NCI-H345 treated with DMSO at 0.1 percent for 48 hours (cell line): ENCODE results near the gene TRIM31.
A peak's percentile ranks its signal among the peaks of the same experiment; 100 is the strongest.
"Not testable (repeated sequence)": the region's sequence is repeated elsewhere in the genome, so short reads cannot be mapped to it uniquely, and the experiment has no call there.

Experiments
- DNase-seq: peaks from one replicate; lab custom pipeline; 2025; ENCODE audit not compliant: unreplicated experiment; lab: John Stamatoyannopoulos, UW

Gene TRIM31

GRCh38 chr6:30149858-30150550 lies 37.1 kb upstream of the TRIM31 start:
- DNase-seq: no peak

- DNase-seq: no peak
These were observed 36.3 kb upstream of the TRIM31 start for GRCh38 chr6:30149234-30149633.

DNA sequence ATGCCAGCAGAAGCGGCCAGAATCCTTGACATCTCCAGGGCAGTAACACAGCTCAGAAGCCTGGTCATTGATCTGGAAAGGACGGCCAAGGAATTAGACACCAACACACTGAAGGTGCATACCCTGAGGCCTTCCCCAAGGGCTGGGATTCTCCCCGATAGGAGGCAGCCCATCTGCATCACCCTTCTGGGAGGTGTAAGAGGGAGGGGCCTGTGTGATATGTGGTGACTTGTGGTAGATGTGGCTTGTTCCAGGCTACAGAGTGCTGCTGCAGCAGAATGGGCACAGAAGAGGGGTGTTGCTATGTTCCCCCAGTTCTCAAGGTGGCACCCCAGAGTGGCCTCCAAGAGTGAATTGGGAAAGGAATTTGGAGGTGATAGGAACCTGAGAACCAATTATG lies 34.2 kb upstream of the TRIM31 start:
- no peak for DNase-seq

GRCh38 chr6:30145818-30146217 lies 32.9 kb upstream of the TRIM31 start:
- no peak for DNase-seq

- no peak for DNase-seq
These were observed 31.9 kb upstream of the TRIM31 start for GRCh38 chr6:30144811-30145210.

DNA sequence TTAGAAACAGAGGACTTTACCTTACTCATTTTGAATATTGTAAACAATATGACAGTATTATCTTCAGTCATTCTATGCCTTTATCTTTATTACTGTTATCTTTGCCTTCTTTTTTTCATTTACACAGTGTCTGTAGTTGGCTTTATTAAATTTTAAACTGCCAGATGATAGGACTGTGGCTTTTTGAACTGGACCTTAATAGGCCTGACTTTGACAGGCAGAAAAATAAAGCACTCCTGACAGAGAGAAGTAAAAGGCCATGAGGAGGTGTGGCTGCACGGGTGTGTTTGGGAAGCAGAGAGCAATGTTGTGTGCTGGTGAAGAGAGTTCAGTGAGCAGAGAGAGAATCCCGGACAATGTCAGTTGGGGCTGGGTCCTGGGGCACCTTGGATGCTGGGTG lies 30.9 kb upstream of the TRIM31 start:
- DNase-seq: no peak

- no peak for DNase-seq
These were observed 29.8 kb upstream of the TRIM31 start for GRCh38 chr6:30142665-30143064.

- not testable (repeated sequence) for DNase-seq
These were observed 27.4 kb upstream of the TRIM31 start for GRCh38 chr6:30140240-30140639.

GRCh38 chr6:30136570-30137286 lies 23.8 kb upstream of the TRIM31 start:
- no peak for DNase-seq

GRCh38 chr6:30135757-30136156 lies 22.9 kb upstream of the TRIM31 start, which contains the start of gene TRIM40:
Gene TRIM40, plus strand, starts transcription at chr6:30136140. Its CDS starts 897 bp downstream, at chr6:30137037.
- no peak for DNase-seq

- no peak for DNase-seq
These were observed 22.3 kb upstream of the TRIM31 start for GRCh38 chr6:30135147-30135546.

GRCh38 chr6:30131947-30132497 lies 19.1 kb upstream of the TRIM31 start:
- no peak for DNase-seq

DNA sequence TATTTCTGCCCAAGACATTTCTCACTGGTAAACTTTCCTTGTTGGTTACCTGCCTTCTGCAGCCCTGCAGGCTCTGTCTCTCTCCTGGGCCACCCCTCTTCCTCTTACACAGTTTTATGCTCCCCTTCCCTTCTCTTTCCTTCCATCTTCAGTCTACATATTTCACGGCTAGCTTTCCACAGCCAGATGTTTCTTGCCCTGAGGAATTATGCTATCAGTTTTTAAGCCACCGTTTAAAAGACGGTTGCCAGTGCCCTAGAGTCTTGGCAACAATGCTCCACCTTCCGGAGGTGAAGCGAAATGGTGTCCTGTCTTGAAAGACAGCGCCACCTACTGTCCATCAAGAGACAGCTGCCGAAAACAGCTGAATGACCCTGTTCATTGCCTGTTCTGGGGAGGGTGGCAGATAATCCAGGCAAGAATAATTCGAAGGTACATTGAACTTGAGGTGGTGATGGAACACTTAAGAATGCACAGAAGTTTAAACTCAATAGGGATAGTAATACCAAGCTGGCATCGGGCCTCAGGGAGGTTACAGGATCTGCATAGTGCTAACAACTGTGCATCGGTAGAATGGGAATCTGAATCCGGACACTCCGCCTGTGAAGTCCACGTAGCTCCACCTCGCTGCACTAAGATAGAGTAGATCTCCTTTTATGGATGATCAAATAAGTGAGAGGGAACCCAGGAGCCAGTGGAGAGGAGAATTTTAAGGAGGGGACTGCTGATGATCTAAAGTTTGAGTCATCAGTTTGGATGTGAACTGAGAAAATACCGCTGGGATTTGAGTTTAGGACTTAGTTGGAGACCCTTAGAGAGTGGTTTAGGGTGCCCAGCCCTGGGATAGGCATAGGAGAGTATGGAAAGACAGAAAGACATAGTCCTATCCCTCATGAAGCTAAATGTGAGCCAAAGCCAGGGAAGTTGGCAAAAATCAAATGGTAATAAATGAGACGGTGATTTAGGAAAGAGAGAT lies 18.3 kb upstream of the TRIM31 start:
- peak; percentile 71 for DNase-seq

GRCh38 chr6:30130179-30130679 lies 17.3 kb upstream of the TRIM31 start:
- DNase-seq: no peak

DNA sequence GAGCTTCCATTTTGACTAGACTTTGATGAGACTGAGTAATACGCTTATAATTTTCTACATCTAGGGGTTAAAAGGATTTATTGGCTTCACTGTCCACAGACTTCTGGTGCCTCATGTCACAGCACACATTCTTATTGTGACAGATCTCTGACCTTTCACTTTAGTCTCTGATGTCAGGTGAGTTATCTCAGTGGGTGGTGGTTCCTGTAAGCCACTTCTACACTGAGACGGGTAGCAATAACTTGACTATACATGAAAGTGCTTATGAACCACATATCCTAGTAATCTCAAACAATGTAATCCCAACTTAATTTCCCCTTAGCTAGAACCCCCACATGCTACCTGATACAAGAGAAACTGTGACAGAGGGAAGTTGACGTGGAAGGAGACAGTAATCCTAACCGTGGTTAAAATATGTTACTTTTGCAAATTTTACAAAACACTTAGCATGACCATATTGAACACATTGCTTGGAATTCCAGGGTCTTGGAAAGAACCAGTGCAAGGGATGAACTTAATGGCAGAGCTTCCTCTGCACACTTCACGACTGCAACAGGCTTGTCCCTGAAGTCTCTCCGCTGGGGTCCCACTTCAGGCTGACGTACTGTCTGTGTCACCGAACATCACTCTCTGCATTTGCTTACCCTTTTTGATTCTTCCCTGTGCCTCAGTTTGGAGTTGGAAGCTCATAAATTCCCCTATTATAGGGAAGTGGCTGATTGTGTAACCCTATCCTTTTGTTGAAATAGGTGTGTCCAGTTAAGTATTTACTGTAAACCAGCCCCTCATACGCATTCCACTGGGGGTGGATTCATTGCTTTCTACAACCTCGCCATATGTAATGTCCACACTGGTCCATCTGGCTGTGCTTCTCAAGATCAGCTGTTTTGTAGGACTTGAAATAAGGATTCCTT lies 16.6 kb upstream of the TRIM31 start:
- DNase-seq: no peak

DNA sequence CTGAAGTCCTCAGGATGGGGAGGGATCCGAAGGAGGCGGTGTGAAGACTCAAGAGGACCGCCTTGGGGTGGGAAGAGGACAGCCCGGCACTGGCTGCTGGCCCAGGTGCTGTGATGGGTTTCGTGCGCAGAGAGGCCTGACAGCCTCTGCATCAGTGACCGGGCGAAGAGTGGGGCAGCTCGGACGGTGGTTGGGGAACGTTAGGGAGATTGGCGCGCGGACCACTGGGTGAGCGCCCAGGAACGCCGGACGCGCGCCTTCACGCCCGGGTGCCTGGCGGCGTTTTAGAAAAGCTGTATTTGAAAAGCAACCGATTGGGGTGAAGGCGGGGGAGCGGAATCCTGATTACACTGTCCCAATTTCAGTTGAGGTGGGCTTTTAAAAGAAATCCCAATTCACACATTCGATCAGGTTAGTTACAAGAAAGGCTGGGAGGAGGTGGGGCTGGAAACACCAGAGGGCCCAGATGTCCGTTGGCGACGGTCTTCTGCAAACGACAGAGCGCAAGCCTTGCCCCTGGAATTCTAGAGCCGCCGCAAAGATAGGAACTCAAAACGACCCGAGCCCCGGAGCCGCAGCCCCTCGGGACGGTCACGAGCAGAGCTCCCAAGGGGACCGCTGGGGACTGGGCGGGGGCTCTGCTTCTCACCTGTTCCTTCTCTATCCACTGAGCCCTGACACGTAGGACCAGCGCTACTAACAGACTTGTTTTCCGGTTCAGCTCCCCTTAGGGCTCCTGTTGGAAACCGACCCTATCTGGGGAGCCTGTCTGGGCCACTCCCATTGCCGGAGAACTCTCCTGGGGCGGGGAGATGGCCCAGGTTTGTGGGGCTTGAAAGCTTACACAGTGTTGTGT lies 14.6 kb upstream of the TRIM31 start:
- no peak for DNase-seq

DNA sequence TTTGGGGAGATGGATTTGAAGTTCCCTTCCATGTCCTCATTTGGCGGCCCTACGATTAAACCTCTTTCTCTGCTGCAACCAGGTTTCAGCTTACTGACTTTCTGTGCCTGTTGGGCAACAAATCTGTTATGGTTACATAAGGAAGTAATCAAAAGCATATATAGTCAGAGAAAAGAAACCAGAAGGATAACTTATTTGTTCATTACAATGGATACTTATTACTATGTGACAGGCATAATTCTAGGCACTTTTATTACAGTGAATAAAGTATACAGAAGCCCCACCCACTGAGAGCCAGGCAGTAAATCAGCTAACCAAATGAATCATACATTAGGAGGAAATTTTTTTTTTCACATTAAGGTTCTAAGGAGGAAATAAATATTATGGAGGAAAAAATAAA lies 9.6 kb upstream of the TRIM31 start:
- DNase-seq: no peak

- no peak for DNase-seq
These were observed 8.8 kb upstream of the TRIM31 start for GRCh38 chr6:30121446-30122366.
